GM11168 (cell line): Measurements from ENCODE around the gene PGAM2.

Experiments used
- in situ Hi-C: fragments of 300-500 bp; cut with MboI; formaldehyde crosslinking; loops from one replicate; pipeline ENCODE4 v1.12.0; 2022; ENCODE audit warnings: low sequenced_read_pairs; ENCODE audit not compliant: unreplicated experiment

PGAM2 gene

DNA sequence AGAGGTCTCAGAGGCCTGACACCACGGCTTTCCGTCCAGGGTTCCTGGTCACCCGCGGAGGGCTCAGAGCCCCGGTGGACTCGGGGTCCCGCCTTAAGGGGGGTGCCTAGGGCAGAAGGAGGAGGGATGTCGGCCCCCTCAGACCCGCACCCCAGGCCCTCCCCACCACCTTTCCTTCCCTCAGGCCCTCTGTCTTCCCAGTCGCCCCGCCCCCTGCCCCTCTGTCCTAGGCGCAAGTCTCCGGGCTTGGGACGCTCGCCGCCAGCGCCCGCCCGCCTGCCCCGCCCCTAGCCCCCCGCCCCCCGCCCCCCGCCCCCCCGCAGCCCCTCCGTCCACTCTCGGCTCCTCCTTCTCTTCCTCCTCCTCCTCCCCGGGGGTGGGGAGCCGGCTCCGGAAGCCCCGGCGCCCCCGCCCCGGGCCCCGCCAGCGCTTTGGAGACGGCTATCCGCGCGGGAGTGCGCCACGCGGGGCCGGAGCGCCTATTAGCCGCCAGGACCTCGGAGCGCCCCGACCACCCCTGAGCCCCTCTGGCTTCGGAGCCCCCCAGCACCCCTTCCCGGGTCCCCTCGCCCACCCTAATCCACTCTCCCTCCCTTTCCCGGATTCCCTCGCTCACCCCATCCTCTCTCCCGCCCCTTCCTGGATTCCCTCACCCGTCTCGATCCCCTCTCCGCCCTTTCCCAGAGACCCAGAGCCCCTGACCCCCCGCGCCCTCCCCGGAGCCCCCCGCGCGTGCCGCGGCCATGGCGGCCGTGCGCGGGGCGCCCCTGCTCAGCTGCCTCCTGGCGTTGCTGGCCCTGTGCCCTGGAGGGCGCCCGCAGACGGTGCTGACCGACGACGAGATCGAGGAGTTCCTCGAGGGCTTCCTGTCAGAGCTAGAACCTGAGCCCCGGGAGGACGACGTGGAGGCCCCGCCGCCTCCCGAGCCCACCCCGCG is 38.8 kb upstream of the PGAM2 start, which contains the start of gene AEBP1:
TSS of gene AEBP1 (plus strand) at position 423 of the 937 bp plus-strand sequence. CDS start at position 744, 321 bp downstream.
- in situ Hi-C loops: no loop called here

DNA sequence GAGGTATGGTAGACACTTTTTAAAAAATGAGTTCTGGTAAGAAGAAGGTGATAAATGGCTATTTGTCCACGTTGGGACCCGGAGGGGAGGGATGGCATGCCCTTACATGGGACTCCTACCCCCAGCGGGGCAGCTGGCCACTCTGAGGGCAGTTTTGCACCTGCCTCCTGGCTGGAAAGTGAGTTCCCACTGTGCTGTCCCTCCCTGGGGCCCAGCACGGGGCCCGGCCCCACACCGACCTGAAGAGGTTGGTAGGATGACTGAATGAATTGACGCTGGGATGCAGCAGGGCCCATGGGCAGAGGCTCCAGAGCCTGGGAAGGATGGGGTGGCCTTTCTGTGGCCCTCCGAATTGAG is 38.2 kb upstream of the PGAM2 start:
- in situ Hi-C loops: no loop called here

DNA sequence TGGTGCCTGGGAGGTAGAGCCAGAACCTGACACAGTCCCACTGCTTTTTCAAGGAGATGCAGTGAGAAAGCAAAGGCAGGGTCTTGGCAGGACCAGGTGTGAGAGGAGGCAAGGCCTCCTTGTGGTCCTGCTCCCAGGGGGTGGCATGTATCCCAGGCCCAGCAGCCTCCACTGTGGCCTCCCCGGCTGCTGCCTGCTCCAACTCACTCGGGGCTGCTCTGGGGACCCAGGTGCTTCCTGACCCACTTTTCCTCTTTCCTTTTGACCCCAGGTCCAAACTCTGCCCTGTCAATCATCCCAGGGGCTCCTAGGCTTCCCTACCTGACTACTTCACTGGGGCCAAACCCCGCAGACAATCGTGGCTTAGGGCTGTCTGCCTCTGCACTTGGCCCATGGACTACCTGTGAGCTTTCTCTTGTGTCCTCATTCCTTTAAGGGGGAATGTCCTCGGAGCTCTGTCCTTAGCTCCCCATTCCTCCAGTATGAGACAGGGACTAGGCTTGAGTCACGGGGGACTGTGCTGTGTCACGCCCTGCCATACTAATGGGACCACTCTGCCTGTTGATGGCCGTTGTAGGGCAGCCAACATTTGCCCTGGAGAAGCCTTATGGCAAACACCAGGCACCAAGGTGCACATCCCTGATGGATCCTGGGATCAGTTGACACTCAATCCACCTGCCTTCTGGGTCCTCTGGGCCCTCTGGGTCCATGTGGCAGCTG is 37.6 kb upstream of the PGAM2 start:
- in situ Hi-C loops: no loop called here

DNA sequence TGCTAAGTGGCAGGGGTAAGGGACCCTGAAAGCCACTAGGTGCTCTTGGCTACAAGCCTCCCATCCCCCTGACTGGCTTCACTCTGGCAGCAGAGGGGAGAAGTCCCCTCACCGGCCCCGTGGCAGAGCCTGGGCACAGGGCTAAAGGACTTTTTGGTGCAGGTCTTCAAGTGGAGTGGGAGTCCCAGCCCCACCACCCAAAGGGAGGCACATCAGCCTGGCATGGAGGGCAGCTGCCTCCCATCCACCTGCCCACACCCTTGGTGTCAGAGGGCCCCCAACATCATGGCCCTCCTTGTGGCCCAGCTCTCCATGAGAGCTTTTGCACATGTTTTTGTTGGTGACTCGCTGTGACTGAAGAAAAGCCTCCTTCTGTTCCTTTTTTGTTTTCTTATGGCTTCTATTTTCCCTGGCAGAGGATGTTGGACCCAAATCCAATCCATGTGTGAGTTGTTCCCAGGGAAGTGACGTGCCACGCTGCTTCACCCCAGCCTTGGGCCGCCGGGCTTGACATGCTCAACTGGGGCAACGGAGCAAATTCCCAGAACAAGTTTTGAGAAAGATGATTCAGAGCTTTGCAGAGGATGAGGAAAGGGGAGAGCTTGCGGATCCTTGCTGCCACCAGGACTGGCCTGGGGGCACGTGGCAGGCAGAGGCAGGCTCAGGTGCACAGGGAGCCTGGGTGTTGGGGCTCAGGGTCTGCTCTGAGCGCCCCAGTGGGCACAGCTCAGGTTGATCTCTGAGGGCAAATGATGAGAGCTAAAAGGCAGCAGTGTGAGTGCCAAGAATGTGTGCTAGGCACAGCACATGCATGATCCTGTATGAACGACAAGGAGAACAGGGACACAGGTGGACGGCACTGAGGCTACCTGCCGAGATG is 36.8 kb upstream of the PGAM2 start:
- in situ Hi-C loops: no loop called here

DNA sequence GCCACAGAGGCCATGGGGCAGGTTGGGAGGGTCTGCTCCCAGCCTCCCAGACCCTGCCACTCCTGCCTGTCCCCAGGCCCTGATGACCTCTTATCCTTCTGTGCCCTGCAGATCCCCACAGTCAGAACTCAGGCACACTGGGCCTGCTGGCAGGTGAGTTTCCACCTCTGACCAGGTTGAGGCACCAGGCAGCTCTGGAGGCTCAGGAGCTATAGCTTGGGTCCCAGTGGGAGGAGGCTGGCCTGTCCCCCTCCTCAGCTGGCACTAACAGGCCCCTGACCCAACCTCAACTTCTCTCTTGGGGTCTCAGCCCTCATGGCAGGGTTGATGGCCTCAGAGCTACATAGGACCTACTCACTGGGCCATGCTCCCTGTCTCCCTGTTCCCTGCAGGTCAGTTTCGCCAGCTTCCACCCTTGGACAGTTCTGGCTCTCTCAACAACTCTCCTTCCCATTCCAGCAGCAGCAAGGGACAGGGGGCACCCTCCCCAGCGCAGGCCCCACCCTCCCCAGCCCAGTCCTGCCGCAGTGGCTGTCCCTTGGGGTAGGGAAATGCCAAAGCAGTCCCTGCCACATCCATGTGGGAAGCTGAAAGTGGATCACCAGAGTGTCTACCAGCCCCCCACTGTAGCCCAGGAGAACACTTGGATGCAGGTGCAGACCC is 36.1 kb upstream of the PGAM2 start:
- in situ Hi-C loops: no loop called here

DNA sequence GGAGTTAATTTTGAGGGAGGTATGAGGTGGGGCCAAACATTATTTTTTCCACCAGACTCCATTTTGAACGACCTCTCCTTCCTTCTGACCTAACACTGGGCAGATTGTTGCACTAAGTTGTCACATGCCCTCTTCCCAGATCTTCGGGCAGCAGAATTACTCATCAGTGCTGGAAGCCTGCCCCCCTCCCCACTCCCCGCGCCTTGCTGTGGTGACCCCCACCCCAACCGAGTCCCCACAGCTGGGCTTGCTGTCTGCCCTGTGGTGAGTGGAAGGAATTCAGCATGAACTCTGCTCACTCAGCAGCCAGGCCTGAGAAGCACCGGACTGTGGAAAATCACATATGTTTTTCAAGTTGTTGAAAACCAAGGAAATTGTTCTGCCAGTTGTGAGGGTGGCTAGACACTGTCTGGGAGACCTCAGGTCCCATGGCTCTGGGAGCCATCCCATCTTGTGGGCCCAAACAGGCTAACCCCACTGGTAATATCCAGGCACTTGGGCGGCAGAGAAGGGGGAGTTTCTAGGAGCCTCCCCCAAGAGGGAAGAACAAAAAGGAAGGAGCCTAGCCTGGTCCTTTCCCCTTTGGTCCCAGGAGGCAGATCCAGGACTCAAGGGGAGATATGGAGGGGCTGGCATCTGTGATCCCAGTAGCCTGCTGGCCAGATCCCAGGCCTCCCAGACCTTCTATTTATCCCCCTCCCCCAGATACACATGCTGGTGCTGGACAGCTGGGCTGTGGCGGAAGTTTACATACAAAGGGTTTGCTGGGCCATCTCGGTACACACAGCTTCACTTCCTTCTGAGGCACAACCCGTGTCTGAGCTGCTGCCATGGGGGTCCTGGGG is 35.3 kb upstream of the PGAM2 start:
- in situ Hi-C loops: no loop called here

DNA sequence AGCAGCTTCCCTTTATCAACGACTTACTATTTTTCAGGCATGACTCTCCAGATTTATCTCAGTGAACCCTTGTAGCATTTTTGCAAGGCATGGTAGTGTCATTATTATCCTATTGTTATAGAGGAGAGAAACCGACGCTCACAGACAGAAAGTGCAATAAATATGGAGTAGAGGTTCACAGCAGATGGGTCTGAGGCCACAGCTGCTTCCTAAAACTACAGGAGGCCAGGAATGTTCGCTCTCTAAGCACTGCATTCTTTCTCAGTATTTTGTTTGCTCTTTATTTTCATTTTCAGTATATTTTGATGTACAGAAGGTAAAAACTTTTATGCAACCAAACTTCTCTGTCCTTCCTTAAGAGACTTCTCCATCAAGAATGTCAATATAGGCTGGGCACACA is 34.3 kb upstream of the PGAM2 start:
- in situ Hi-C loops: no loop called here

DNA sequence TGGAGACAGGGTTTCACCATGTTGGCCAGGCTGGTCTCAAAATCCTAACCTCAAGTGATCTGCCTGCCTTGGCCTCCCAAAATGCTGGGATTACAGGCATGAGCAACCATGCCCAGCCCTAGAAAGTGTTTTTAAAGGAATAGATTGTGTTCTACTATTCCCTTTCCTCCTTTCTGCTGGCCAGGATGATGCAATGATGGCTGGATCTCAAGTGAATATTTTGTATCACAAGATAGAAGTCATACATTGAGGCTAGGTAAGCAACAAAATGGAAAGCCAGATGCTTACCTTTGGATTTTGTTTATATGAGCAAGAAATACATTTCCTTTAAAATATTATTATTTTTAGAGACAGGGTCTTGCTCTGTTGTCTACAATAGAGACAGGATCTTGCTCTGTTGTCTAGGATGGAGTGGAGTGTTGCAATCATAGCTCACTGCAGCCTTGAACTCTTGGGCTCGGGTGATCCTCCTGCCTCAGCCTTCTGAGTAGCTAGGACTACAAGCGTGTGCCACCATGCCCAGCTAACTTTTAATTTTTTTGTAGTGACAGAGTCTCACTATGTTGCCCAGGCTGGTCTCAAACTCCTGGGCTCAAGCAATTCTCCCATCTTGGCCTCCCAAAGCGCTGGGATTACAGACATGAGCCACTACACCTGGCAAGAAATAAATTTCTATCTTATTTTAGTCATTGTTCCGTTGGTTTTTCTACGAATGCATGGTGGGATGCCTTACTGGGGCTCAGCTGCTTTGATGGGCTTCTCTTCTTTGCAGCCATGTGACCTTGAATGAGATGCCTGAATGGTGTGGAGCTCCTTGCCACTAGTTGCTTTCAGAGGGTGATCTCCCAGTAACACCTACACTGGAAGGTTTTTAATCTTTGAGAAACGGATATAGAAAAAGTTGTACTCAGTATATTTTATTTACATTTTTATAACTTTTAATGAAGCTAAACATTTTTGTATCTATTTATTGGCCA is 33.0 kb upstream of the PGAM2 start:
- in situ Hi-C loops: no loop called here

DNA sequence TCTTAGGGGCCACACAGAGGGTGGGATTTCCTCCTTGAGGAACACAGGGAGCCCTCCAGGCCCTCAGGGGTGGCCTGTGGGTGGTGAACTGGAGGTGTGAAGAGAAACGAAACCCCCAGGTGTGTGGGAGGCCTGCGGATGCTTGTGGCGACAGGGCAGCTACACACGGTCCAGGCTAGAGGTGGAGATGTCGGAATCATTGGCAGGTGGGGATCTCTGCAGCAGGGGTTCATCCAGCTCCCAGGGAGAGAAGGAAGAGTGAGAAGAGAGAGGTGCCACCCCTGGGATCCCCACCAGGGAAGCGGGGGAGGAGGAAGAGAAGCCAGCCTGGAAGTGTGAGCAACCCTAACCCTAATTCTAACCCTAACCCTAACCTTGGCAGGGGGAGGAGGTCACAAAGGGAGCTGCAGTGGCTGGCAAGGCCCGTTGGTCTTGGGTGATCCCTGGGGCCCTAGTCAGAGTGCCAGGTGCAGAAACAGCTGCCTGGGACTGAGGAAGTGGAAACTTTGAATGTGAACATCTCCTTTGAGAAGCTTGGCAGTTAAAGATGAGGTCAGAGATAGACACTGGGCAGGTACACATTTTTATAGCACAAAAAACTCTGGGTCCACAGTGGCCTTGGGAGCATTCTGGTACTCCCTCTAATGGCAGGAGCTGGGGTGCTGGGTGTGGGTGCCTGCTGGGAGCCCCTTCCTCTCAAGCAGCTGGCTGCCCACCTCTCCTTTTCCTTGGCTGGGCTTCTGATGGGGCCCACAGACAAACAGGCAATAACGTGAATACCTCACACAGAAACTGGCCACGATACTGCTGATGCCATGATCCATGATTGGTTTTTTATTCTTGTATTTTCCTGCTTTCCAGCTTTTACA is 31.9 kb upstream of the PGAM2 start:
- in situ Hi-C loops: no loop called here

DNA sequence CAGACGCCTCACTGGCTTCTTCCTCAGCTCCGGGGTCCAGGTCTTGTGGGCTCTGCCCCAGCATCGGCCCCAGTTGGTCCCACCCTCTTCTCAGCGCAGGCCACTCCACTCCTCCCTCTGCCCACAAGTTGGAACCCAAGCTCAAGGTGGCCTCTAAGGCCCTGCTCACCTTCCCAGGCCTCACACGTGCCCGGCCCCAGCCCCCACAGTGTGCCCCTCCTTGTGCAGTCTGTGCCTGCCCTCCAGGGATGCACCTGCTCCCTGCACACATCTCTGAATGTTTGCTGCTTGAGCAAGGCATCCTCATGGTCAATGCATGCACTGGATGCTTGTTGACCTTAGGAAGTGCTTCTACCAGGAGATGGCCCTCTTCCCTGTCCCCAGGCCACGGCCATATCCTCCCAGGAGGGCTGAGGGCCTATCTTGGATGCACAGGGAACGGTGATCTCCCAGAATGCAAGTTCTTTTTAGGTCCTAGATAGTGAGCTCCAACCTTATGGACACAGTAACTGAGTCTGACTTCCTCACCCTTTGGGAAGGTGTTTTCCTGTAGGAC is 31.0 kb upstream of the PGAM2 start:
- in situ Hi-C loops: no loop called here

DNA sequence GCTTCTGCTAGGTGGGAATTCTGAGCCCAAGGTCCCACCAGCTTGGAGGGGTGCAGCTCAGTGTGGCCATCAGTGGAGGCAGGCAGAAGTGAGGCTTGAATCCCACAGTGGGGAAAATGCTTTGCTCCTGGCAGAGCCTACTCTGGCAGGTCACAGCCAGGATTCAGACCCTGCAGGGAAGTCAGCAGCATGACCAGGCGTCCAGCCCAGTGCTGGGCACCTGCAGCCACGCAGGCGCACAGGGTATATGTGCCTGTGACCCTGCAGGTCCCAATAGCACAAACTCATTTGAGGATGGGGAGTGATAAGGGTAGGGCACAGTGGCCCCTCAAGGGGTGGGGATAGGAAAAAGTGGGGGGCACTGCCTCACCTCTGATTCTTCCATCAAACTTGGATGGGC is 30.4 kb upstream of the PGAM2 start:
- in situ Hi-C loops: no loop called here

DNA sequence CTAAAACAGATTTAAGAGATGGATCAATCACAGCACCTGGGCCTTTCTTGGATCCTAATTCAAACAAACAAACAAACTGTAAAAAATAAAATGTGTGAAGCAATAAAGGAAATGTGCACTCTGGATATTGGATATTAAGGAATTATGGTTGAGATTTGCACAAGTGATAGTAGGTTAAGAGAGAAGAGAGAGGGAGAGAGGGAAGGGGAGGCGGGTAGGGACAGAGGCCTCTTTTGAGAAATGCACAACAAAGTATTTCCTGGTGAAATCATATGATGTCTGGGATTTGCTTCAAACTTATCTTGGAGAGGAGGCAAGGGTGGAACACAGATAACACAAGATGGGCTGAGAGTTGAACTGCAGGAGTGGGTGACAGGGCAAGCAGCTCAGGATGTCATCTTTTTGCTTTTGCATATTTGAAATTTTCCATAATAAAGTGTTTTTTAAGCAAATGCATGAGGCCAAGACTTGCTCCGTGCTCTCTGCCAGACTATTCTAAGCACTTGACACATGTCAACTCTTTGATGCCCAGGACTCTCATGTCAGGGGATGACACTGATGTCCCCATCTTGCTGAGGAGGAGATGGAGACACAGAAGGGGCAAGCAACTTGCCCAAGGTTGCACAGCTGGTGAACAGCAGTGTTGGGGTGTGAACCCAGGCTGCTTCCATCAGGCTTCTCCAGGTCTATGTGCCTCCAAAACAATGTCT is 29.7 kb upstream of the PGAM2 start:
- in situ Hi-C loops: no loop called here

DNA sequence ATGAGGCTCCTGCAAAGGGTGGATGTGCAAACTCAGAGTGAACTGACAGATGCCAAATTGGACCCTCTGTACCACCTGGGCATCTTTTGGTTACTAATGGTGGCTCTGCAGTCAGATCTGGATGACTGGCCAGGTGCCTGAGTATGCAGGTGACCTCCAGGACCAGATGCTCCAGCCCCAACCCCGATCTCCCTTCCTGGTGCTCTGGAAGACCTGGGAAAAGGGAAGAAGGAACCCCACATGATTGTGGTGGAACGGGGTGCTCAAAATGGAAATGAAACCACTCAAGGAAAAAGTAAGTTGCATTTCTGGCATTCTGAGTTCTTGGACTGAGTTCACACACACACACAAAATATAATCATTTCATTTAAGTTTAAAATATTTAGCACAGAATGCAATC is 29.0 kb upstream of the PGAM2 start:
- in situ Hi-C loops: no loop called here

DNA sequence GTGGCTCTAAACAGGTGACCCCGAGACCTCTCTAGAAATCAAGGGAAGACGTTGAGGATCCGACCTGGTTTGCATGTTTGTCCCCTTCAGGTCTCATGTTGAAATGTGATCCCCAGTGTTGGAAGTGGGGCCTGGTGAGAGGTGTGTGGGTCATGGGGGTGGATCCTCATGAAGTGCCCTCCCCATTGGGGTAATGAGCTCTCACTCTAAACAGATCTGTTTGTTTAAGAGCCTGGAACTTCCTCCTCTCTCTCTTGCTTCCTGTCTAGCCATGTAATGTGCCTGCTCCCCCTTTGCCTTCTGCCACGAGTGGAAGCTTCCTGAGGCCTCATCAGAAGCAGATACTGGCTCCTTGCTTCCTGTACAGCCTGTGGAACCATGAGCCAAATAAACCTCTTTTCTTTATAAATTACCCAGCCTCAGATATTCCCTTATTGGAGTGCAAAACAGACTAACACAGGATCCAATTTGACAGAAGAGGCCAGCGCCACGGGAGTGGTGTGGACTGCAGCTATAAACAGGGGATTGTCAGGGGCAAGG is 27.8 kb upstream of the PGAM2 start:
- in situ Hi-C loops: no loop called here

DNA sequence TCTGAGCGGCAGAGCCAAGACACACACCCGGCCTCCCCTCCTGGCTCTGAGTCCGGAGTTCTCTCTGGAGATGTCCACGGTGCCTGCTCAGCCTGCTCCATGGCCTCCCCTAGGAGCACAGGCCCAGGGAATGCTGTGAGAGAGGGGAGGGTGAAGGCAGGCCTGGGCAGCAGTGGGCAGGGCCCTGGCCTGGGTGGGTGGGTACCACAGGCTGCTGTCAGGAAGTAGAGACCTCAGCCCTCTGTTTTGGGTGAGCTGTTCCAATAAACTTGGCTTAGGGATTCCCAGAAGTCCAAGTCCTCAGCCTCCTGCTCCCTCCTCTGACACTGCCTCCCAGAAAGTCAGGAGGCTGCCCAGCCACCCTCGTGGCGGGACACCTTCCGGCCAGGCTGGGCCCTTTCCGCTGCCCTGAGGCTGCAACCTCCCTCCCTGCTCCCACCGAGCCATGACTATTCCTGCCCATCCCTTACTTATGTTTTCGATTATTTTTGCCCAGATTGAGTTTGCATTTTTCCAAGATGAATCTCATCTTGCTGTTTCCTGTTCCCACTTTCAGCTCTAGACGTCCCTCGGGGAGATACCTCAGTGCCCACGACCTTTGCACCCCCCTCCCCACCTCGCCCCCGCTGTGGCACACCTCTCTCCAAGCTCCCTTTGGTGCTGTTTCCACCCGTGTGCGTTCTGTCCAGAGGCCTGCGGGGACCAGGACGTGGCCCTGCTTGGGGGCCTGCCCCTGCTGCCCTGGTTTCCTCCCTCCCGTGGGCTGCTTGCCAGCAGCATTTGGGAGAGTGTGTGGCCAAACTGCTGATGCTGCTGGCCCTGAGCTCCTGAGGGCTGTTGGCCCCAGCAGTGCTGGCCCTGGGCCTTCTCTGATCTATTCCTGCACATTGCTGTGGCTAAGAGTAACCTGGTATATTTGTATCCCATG is 22.8 kb upstream of the PGAM2 start:
- in situ Hi-C loops: no loop called here
